OCI-LY3 (cell line): ENCODE results near the gene DENR.

ENCODE experiments used
- CTCF ChIP-seq: fragments of 200-600, 300-600 bp; sonication (generic); IDR thresholded peaks from 2 replicates; pipeline ENCODE4 v1.5.1; 2014; ENCODE audit warnings: antibody characterized with exemption, low read length, low read depth
- EZH2phosphoT487 ChIP-seq: fragments of 200-600 bp; shearing (Covaris generic); IDR thresholded peaks from 2 replicates; pipeline ENCODE4 v1.6.1; 2018; ENCODE audit warnings: antibody characterized with exemption, mixed run types, low read depth

- TF ChIP-seq CTCF = peak; percentile 85
- TF ChIP-seq EZH2phosphoT487 = no peak
These were observed 41.1 kb downstream of the DENR start for GRCh38 chr12:122793685-122794106.
